ENCODE results near the gene ABCG2. TPM values are rescaled to one million over a fixed set of nuclear protein-coding genes. Genes with fewer than 3 reads are reported as not detected.

Gene ABCG2
- total RNA-seq, 4 donors from 2014 or later = 17.3 to 272 (median 125) TPM

DNA sequence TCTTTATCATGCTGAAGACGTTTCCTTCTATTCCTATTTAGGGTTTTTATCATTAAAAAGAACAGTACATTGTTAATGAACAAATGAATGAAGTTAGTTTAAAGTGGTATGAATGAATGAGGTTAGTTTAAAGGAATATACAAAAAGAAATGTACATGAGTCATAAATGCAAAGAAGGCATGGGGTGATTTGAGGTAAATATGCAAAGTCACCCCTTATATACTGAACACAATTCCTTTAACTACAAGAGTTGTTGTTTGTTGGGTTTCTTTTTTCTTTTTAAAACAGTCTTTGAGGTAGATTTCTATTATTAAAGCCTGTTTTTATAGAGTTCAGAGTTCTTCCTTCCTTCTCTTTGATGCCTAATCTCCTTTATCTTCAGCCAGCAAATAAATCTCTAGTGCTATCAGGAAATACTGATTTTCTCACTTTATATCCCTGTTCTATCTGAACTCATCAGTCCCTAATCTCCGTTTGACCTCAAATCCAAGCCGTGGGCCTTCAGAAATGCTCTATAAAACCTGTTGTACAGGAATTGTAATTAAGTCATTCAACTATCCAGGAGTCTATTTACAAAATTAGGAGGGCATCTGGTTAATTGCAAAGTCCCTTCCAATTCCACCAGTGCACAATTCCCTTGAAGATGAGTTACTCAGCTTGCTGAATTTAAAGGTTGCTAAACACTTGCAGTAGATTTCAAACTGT, 31.6 kb upstream of the ABCG2 start:
- Histone ChIP-seq H3K4me1 (no peaks in the 10 kb centered on the region), H3K27me3 (no peaks in the 10 kb centered on the region), H3K36me3 (no peaks in the 10 kb centered on the region), H3K4me3 (no peak overlapping the region), H3K9me3 (no peaks in the 10 kb centered on the region), H3K27ac (no peak overlapping the region)
- TF ChIP-seq, protein P1, sequence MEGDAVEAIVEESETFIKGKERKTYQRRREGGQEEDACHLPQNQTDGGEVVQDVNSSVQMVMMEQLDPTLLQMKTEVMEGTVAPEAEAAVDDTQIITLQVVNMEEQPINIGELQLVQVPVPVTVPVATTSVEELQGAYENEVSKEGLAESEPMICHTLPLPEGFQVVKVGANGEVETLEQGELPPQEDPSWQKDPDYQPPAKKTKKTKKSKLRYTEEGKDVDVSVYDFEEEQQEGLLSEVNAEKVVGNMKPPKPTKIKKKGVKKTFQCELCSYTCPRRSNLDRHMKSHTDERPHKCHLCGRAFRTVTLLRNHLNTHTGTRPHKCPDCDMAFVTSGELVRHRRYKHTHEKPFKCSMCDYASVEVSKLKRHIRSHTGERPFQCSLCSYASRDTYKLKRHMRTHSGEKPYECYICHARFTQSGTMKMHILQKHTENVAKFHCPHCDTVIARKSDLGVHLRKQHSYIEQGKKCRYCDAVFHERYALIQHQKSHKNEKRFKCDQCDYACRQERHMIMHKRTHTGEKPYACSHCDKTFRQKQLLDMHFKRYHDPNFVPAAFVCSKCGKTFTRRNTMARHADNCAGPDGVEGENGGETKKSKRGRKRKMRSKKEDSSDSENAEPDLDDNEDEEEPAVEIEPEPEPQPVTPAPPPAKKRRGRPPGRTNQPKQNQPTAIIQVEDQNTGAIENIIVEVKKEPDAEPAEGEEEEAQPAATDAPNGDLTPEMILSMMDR (IDR thresholded peaks at IDR 0.05) = no peak
- TF ChIP-seq POLR2A (IDR thresholded peaks at IDR 0.05) = no peak
- no peak for DNase-seq

DNA sequence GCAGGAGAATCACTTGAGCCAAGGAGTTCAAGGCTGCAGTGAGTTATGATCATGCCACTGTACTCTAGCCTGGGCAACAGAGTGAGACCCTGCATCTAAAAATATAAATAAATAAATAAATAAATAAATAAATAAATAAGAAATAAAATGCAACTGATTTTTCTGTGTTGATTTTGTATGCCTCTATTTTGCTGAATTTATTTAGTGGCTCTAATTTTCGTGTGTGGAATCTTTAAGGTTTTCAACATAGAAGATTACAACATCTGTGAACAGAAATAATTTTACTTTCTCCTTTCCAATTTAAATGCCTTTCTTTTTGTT, 30.9 kb upstream of the ABCG2 start:
- no peak for DNase-seq
- no peak for TF ChIP-seq POLR2A (IDR thresholded peaks at IDR 0.05)
- TF ChIP-seq, protein P1 (IDR thresholded peaks at IDR 0.05) = no peak
- H3K27ac ChIP-seq = no peak overlapping the region
- no peak overlapping the region for H3K4me3 ChIP-seq
- no peaks in the 10 kb centered on the region for H3K4me1 ChIP-seq
- H3K9me3 ChIP-seq = no peaks in the 10 kb centered on the region
- no peaks in the 10 kb centered on the region for H3K27me3 ChIP-seq
- no peaks in the 10 kb centered on the region for H3K36me3 ChIP-seq

- no peak overlapping the region for H3K27ac ChIP-seq
- H3K36me3 ChIP-seq = no peaks in the 10 kb centered on the region
- H3K4me1 ChIP-seq = no peaks in the 10 kb centered on the region
- no peaks in the 10 kb centered on the region for H3K9me3 ChIP-seq
- no peak overlapping the region for H3K4me3 ChIP-seq
- no peaks in the 10 kb centered on the region for H3K27me3 ChIP-seq
- no peak for TF ChIP-seq POLR2A (IDR thresholded peaks at IDR 0.05)
- DNase-seq = no peak
Observed at GRCh38 chr4:88188738-88189417, 30.4 kb upstream of the ABCG2 start.

DNA sequence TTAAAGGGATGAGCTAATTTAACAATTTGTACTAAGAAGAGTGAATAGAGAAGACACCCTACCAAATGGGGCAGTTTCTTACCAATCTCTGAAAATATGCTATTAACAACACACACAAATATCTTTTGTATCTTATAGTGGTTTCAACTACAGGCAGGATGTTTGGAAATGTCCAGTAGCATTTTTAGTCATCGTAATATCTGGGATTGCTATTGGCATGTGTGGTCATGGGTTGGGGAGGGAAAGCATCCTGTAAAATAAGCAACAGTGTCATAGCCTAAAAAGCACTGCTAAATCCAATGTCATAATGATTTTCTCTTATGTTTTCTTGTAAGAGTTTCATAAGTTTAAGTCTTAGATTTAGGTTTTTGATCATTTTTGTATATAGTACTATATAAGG, 29.3 kb upstream of the ABCG2 start:
- no peaks in the 10 kb centered on the region for H3K36me3 ChIP-seq
- no peaks in the 10 kb centered on the region for H3K27me3 ChIP-seq
- no peaks in the 10 kb centered on the region for H3K4me1 ChIP-seq
- H3K9me3 ChIP-seq = no peaks in the 10 kb centered on the region
- no peak for DNase-seq
- no peak overlapping the region for H3K4me3 ChIP-seq
- H3K27ac ChIP-seq = no peak overlapping the region
- TF ChIP-seq, protein P1 (IDR thresholded peaks at IDR 0.05) = no peak
- no peak for TF ChIP-seq POLR2A (IDR thresholded peaks at IDR 0.05)

DNA sequence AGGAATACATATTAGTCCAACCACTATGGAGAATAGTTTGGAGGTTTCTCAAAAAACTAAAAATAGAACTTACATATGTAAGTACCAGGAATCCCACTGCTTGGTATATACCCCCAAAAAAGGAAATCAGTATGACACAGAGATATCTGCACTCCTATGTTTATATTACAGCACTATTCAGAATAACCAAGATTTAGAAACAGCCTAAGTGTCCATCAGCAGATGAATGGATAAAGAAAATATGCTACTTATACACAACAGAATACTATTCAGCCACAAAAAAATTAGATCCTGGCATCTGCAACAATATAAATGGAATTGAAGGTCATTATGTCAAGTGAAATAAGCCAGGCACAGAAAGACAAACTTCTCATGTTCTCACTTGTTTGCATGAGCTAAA, 27.5 kb upstream of the ABCG2 start:
- Histone ChIP-seq H3K9me3 (no peaks in the 10 kb centered on the region), H3K27ac (no peak overlapping the region), H3K27me3 (no peaks in the 10 kb centered on the region), H3K36me3 (no peaks in the 10 kb centered on the region), H3K4me1 (no peaks in the 10 kb centered on the region), H3K4me3 (no peak overlapping the region)
- no peak for DNase-seq
- TF ChIP-seq, protein P1 (IDR thresholded peaks at IDR 0.05) = no peak
- no peak for TF ChIP-seq POLR2A (IDR thresholded peaks at IDR 0.05)

DNA sequence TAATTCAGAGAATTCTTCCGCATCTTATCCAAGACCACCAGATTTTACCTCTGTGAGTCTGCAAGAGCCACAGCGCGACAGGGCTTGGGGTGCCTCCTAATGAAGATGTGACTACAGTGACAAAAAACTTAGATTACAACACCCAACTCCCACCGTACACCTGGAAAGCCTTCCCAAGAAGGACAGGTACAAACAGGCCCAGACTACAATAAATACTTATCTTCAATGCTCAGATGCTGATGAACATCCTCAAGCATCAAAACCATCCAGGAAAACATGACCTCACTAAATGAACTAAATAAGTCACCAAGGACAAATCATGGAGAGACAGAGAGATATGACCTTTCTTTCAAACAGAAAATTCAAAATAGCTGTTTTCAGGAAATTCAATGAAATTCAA, 20.8 kb upstream of the ABCG2 start:
- H3K27me3 ChIP-seq = no peaks in the 10 kb centered on the region
- TF ChIP-seq POLR2A (IDR thresholded peaks at IDR 0.05) = no peak
- TF ChIP-seq, protein P1 (IDR thresholded peaks at IDR 0.05) = no peak
- H3K36me3 ChIP-seq = no peaks in the 10 kb centered on the region
- DNase-seq = no peak
- peaks cover 0 to 7% (median 0%) of the 10 kb centered on the region in 4 donors for H3K4me1 ChIP-seq
- no peak overlapping the region for H3K4me3 ChIP-seq
- H3K9me3 ChIP-seq = no peaks in the 10 kb centered on the region
- H3K27ac ChIP-seq = no peak overlapping the region

All from Peyer's patch (tissue), 4 donors.